ENCODE data around the gene PPP1R1C. TPM values are rescaled to one million over a fixed set of nuclear protein-coding genes. Genes with fewer than 3 reads are reported as not detected.

Gene PPP1R1C
- total RNA-seq, 1 experiment from 2014 or later = 2.0 TPM

- H3K4me1 Mint-ChIP-seq (ENCODE audit: low read depth, unreplicated experiment) = no peaks in the 10 kb centered on the region
- no peak for DNase-seq
- intact Hi-C loops (cut with micrococcal nuclease; ENCODE audit: unreplicated experiment) = no loop called here
- H3K27ac Mint-ChIP-seq (ENCODE audit: unreplicated experiment) = no peak overlapping the region
- BruUV-seq (replicated peaks) = no TSS peak
- CTCF ChIA-PET = no interaction called here
- no peaks in the 10 kb centered on the region for H3K36me3 Mint-ChIP-seq (ENCODE audit: insufficient read depth, unreplicated experiment)
- no peaks in the 10 kb centered on the region for H3K27me3 Mint-ChIP-seq (ENCODE audit: unreplicated experiment)
- TF ChIP-seq CTCF (IDR thresholded peaks at IDR 0.05; ENCODE audit: unreplicated experiment) = no peak
- no peaks in the 10 kb centered on the region for H3K9me3 Mint-ChIP-seq (ENCODE audit: low read depth, unreplicated experiment)
- H3K4me3 Mint-ChIP-seq (ENCODE audit: low read depth, unreplicated experiment) = no peak overlapping the region
Measured at GRCh38 chr2:182098648-182099047, 113.0 kb downstream of the PPP1R1C start.

GRCh38 chr2:182101263-182101662 is 115.6 kb downstream of the PPP1R1C start:
- CTCF ChIA-PET = no interaction called here
- no peak for DNase-seq
- intact Hi-C loops (cut with micrococcal nuclease; ENCODE audit: unreplicated experiment) = no loop called here
- BruUV-seq (replicated peaks) = no TSS peak
- Mint-ChIP-seq H3K36me3 (ENCODE audit: insufficient read depth, unreplicated experiment) (no peaks in the 10 kb centered on the region), H3K27ac (ENCODE audit: unreplicated experiment) (no peak overlapping the region), H3K4me3 (ENCODE audit: low read depth, unreplicated experiment) (no peak overlapping the region), H3K4me1 (ENCODE audit: low read depth, unreplicated experiment) (no peaks in the 10 kb centered on the region), H3K27me3 (ENCODE audit: unreplicated experiment) (no peaks in the 10 kb centered on the region), H3K9me3 (ENCODE audit: low read depth, unreplicated experiment) (no peaks in the 10 kb centered on the region)
- no peak for TF ChIP-seq CTCF (IDR thresholded peaks at IDR 0.05; ENCODE audit: unreplicated experiment)

GRCh38 chr2:182103526-182103925 is 117.9 kb downstream of the PPP1R1C start:
- CTCF ChIA-PET = no interaction called here

GRCh38 chr2:182110347-182110746 is 124.7 kb downstream of the PPP1R1C start:
- H3K9me3 Mint-ChIP-seq (ENCODE audit: low read depth, unreplicated experiment) = no peaks in the 10 kb centered on the region
- DNase-seq = no peak
- no peaks in the 10 kb centered on the region for H3K36me3 Mint-ChIP-seq (ENCODE audit: insufficient read depth, unreplicated experiment)
- no peaks in the 10 kb centered on the region for H3K27me3 Mint-ChIP-seq (ENCODE audit: unreplicated experiment)
- CTCF ChIA-PET = no interaction called here
- H3K4me1 Mint-ChIP-seq (ENCODE audit: low read depth, unreplicated experiment) = no peaks in the 10 kb centered on the region
- no peak overlapping the region for H3K27ac Mint-ChIP-seq (ENCODE audit: unreplicated experiment)
- intact Hi-C loops (cut with micrococcal nuclease; ENCODE audit: unreplicated experiment) = no loop called here
- no TSS peak for BruUV-seq (replicated peaks)
- H3K4me3 Mint-ChIP-seq (ENCODE audit: low read depth, unreplicated experiment) = no peak overlapping the region
- no peak for TF ChIP-seq CTCF (IDR thresholded peaks at IDR 0.05; ENCODE audit: unreplicated experiment)

More at GRCh38 chr2:182103526-182103925, 117.9 kb downstream of the PPP1R1C start:
- intact Hi-C loops (cut with micrococcal nuclease; ENCODE audit: unreplicated experiment) = no loop called here
- DNase-seq = no peak
- H3K4me1 Mint-ChIP-seq (ENCODE audit: low read depth, unreplicated experiment) = no peaks in the 10 kb centered on the region
- TF ChIP-seq CTCF (IDR thresholded peaks at IDR 0.05; ENCODE audit: unreplicated experiment) = no peak
- no peaks in the 10 kb centered on the region for H3K9me3 Mint-ChIP-seq (ENCODE audit: low read depth, unreplicated experiment)
- no peaks in the 10 kb centered on the region for H3K27me3 Mint-ChIP-seq (ENCODE audit: unreplicated experiment)
- H3K4me3 Mint-ChIP-seq (ENCODE audit: low read depth, unreplicated experiment) = no peak overlapping the region
- H3K36me3 Mint-ChIP-seq (ENCODE audit: insufficient read depth, unreplicated experiment) = no peaks in the 10 kb centered on the region
- no peak overlapping the region for H3K27ac Mint-ChIP-seq (ENCODE audit: unreplicated experiment)
- no TSS peak for BruUV-seq (replicated peaks)
